MM.1S (cell line): Measurements from ENCODE around the gene CMTM5.

Experiments used
- EZH2 ChIP-seq: fragments of 300-600 bp; sonication (generic); optimal IDR thresholded peaks from 2 replicates; pipeline ENCODE3; 2017; ENCODE audit warnings: low read depth, mild to moderate bottlenecking, antibody characterized with exemption, low read length, mixed read lengths
- EZH2phosphoT487 ChIP-seq: fragments of 300-600 bp; sonication (generic); IDR thresholded peaks from 2 replicates; pipeline ENCODE4 v1.6.1; 2018; ENCODE audit warnings: antibody characterized with exemption, low read length
- TF ChIP-seq, protein P1 (sequence below): fragments of 300-600 bp; sonication (generic); IDR thresholded peaks from 2 replicates; pipeline ENCODE4 v1.5.1; 2016; ENCODE audit warnings: antibody characterized with exemption, low read length, mixed read lengths

DNA sequence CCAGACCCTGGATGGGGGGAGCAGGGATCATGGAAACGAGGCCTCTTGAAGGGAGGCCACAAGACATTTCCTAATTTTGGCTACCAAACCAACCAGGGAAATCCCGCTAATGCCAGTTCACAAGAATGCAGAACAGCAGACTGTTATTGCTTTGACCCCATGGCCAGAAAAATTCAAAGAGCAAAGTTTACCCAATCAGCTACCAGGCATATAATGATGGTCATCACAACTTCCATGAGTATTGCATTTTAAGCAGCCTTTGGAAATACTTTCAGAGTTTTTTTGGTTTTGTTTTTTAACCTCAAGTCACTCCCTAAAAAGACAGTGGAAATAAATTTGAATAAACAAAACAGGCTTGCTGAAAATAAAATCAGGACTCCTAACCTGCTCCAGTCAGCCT is 4.3 kb upstream of the CMTM5 start, which contains the start of gene IL25:
- TF ChIP-seq, protein P1, sequence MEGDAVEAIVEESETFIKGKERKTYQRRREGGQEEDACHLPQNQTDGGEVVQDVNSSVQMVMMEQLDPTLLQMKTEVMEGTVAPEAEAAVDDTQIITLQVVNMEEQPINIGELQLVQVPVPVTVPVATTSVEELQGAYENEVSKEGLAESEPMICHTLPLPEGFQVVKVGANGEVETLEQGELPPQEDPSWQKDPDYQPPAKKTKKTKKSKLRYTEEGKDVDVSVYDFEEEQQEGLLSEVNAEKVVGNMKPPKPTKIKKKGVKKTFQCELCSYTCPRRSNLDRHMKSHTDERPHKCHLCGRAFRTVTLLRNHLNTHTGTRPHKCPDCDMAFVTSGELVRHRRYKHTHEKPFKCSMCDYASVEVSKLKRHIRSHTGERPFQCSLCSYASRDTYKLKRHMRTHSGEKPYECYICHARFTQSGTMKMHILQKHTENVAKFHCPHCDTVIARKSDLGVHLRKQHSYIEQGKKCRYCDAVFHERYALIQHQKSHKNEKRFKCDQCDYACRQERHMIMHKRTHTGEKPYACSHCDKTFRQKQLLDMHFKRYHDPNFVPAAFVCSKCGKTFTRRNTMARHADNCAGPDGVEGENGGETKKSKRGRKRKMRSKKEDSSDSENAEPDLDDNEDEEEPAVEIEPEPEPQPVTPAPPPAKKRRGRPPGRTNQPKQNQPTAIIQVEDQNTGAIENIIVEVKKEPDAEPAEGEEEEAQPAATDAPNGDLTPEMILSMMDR = no peak
- TF ChIP-seq EZH2 = no peak
- TF ChIP-seq EZH2phosphoT487 = no peak
